Measurements from ENCODE around the gene OXNAD1. TPM values are rescaled to one million over a fixed set of nuclear protein-coding genes. Genes with fewer than 3 reads are reported as not detected.

The OXNAD1 gene
- total and polyA plus RNA-seq, 2 donors (not counting 1 experiment from before 2014, with no cell fraction given) = 6.4 to 10.4 TPM

DNA sequence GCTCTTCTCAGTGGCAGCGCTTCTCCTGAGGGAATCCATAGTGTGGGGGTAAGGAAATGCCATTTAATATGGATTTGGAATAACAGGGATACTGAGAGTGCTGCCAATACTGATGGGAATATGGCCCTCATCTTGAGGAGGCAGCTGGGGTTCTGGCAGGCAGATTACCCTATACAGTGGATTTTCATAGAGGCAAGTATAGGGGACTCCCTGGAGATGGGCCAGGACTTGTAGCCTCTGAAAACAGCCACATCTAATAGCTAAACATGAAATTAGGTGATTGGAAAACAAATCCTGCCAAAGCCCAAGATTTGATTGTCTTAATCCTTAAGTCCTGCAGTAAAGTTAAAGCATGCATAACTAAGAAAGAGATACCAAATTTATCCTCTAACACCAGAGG, 31.2 kb upstream of the OXNAD1 start:
- H3K4me2 ChIP-seq (ENCODE audit: extremely low read depth, insufficient read depth, low read length) = no peak overlapping the region
- H4K20me1 ChIP-seq (ENCODE audit: control insufficient read depth, extremely low read depth, insufficient read depth, low read length) = no peaks in the 10 kb centered on the region
- no peak for DNase-seq (ENCODE audit: low read depth in 2 of 2)
- H3K36me3 ChIP-seq (ENCODE audit: control insufficient read depth, insufficient read depth, low read length) = no peaks in the 10 kb centered on the region
- no peaks in the 10 kb centered on the region for H3K79me2 ChIP-seq (ENCODE audit: control insufficient read depth, insufficient read depth, low read length)
- H2AFZ ChIP-seq (ENCODE audit: low read length) = no peak overlapping the region
- no peaks in the 10 kb centered on the region for H3K4me1 ChIP-seq (ENCODE audit: control insufficient read depth, extremely low read depth, insufficient read depth, low read length)
- no peak for TF ChIP-seq EZH2 (IDR thresholded peaks at IDR 0.05; ENCODE audit: low read length, missing control alignments)
- no peak for TF ChIP-seq CTCF (conservative IDR thresholded peaks at IDR 0.05 in 1 of 2, IDR thresholded peaks at IDR 0.05 in 1 of 2; ENCODE audit: low read depth in 1 of 2, low read length in 2 of 2)
- H3K27me3 ChIP-seq (ENCODE audit: control insufficient read depth, insufficient read depth, low read length) = no peaks in the 10 kb centered on the region
- H3K27ac ChIP-seq (ENCODE audit: insufficient read depth, low read length) = no peak overlapping the region
- H3K4me3 ChIP-seq (replicated peaks in 1 of 4; ENCODE audit: control extremely low read depth in 1 of 4, insufficient read depth in 1 of 4, low read depth in 3 of 4, low read length in 4 of 4) = no peak overlapping the region
- H3K9me3 ChIP-seq (ENCODE audit: control insufficient read depth, insufficient read depth, low read depth, low read length) = no peaks in the 10 kb centered on the region
- H3K9ac ChIP-seq (ENCODE audit: insufficient read depth, low read length) = no peak overlapping the region

DNA sequence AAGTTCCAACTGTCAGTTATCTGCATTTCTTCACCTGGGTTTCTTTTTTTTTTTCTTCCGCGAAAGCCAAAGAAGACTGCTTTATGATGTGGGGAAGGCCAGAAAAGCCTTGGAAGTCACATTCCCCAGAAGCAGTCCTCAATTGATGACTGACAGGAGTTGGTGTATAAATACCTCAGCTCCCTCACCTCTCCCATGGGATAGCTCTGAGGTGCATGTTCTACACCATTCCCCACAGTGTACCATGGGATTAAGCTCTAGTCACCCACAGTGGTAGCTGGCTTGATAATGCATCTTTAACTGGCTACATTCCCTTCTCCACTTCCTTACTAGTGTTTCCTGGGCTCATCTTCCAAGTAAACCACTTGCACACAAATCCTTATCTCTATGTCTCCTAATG, 30.7 kb upstream of the OXNAD1 start:
- peaks cover under 1% of the 10 kb centered on the region for H3K4me1 ChIP-seq (ENCODE audit: control insufficient read depth, extremely low read depth, insufficient read depth, low read length)
- H3K27me3 ChIP-seq (ENCODE audit: control insufficient read depth, insufficient read depth, low read length) = no peaks in the 10 kb centered on the region
- H3K9me3 ChIP-seq (ENCODE audit: control insufficient read depth, insufficient read depth, low read depth, low read length) = no peaks in the 10 kb centered on the region
- no peaks in the 10 kb centered on the region for H3K36me3 ChIP-seq (ENCODE audit: control insufficient read depth, insufficient read depth, low read length)
- H3K9ac ChIP-seq (ENCODE audit: insufficient read depth, low read length) = no peak overlapping the region
- H2AFZ ChIP-seq (ENCODE audit: low read length) = no peak overlapping the region
- no peak overlapping the region for H3K4me2 ChIP-seq (ENCODE audit: extremely low read depth, insufficient read depth, low read length)
- no peaks in the 10 kb centered on the region for H4K20me1 ChIP-seq (ENCODE audit: control insufficient read depth, extremely low read depth, insufficient read depth, low read length)
- H3K4me3 ChIP-seq (replicated peaks in 1 of 4; ENCODE audit: control extremely low read depth in 1 of 4, insufficient read depth in 1 of 4, low read depth in 3 of 4, low read length in 4 of 4) = no peak overlapping the region
- H3K27ac ChIP-seq (ENCODE audit: insufficient read depth, low read length) = no peak overlapping the region
- TF ChIP-seq EZH2 (IDR thresholded peaks at IDR 0.05; ENCODE audit: low read length, missing control alignments) (no peak), CTCF (conservative IDR thresholded peaks at IDR 0.05 in 1 of 2, IDR thresholded peaks at IDR 0.05 in 1 of 2; ENCODE audit: low read depth in 1 of 2, low read length in 2 of 2) (no peak)
- no peak for DNase-seq (ENCODE audit: low read depth in 2 of 2)
- H3K79me2 ChIP-seq (ENCODE audit: control insufficient read depth, insufficient read depth, low read length) = no peaks in the 10 kb centered on the region

DNA sequence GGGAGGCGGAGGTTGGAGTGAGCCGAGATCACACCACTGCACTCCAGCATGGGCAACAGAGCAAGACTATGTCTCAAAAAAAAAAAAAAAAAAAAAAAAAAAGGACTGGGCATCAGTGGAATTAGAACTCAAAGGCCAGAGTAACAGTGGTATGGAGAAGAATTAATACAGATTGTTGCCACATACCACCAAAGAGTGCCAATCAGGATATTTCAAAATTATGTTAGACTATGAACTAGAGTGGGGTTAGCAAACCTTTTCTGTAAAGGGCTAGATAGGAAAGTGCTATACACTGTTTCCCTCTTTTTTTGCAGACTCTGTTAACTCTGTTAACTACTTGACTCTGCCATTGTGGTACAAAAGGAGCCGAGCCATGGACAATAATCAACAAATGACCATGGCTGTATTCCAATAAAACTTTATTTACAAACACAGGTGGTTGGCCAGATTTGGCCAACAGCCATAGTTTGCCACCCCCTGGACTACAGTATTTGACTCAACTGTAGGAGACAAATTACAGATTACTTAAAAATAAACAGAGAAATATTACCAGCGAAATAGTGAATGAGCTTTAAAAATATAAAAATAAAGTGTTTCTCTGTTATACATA, 28.9 kb upstream of the OXNAD1 start:
- peaks cover 6% of the 10 kb centered on the region for H3K4me1 ChIP-seq (ENCODE audit: control insufficient read depth, extremely low read depth, insufficient read depth, low read length)
- DNase-seq (ENCODE audit: low read depth in 2 of 2) = no peak
- no peak for TF ChIP-seq CTCF (conservative IDR thresholded peaks at IDR 0.05 in 1 of 2, IDR thresholded peaks at IDR 0.05 in 1 of 2; ENCODE audit: low read depth in 1 of 2, low read length in 2 of 2)

More for the DNA sequence above, 28.9 kb upstream of the OXNAD1 start:
- no peaks in the 10 kb centered on the region for H3K27me3 ChIP-seq (ENCODE audit: control insufficient read depth, insufficient read depth, low read length)
- no peaks in the 10 kb centered on the region for H4K20me1 ChIP-seq (ENCODE audit: control insufficient read depth, extremely low read depth, insufficient read depth, low read length)
- H3K9ac ChIP-seq (ENCODE audit: insufficient read depth, low read length) = no peak overlapping the region
- H3K4me2 ChIP-seq (ENCODE audit: extremely low read depth, insufficient read depth, low read length) = no peak overlapping the region
- no peak overlapping the region for H3K4me3 ChIP-seq (replicated peaks in 1 of 4; ENCODE audit: control extremely low read depth in 1 of 4, insufficient read depth in 1 of 4, low read depth in 3 of 4, low read length in 4 of 4)
- no peaks in the 10 kb centered on the region for H3K9me3 ChIP-seq (ENCODE audit: control insufficient read depth, insufficient read depth, low read depth, low read length)
- no peaks in the 10 kb centered on the region for H3K79me2 ChIP-seq (ENCODE audit: control insufficient read depth, insufficient read depth, low read length)
- no peaks in the 10 kb centered on the region for H3K36me3 ChIP-seq (ENCODE audit: control insufficient read depth, insufficient read depth, low read length)
- H3K27ac ChIP-seq (ENCODE audit: insufficient read depth, low read length) = no peak overlapping the region
- no peak overlapping the region for H2AFZ ChIP-seq (ENCODE audit: low read length)
